NCI-H2081 (cell line): ENCODE results near the gene ITPKB.
A peak's percentile ranks its signal among the peaks of the same experiment; 100 is the strongest.

Experiments
- DNase-seq, 2 experiments: peaks; one replicate each; lab custom pipeline; 2025; lab: John Stamatoyannopoulos, UW

The ITPKB gene

GRCh38 chr1:226685196-226685820, 53.8 kb downstream of the ITPKB start:
- no peak for DNase-seq

GRCh38 chr1:226684026-226684425, 55.1 kb downstream of the ITPKB start:
- DNase-seq: no peak

- no peak for DNase-seq
Measured at GRCh38 chr1:226682871-226683814, 55.9 kb downstream of the ITPKB start.

GRCh38 chr1:226681652-226682493, 57.2 kb downstream of the ITPKB start:
- no peak for DNase-seq

GRCh38 chr1:226680653-226681052, 58.4 kb downstream of the ITPKB start:
- no peak for DNase-seq

GRCh38 chr1:226679853-226680516, 59.1 kb downstream of the ITPKB start:
- no peak for DNase-seq

- no peak for DNase-seq
Measured at GRCh38 chr1:226679262-226679661, 59.8 kb downstream of the ITPKB start.

- no peak for DNase-seq
Measured at GRCh38 chr1:226678701-226679100, 60.4 kb downstream of the ITPKB start.

- DNase-seq: no peak
Measured at GRCh38 chr1:226678251-226678650, 60.8 kb downstream of the ITPKB start.

GRCh38 chr1:226677027-226678020, 61.8 kb downstream of the ITPKB start:
- DNase-seq: peak in 1 of 2 experiments; percentile 46

- no peak for DNase-seq
Measured at GRCh38 chr1:226676381-226676780, 62.7 kb downstream of the ITPKB start.

GRCh38 chr1:226675715-226676357, 63.2 kb downstream of the ITPKB start:
- no peak for DNase-seq

GRCh38 chr1:226674892-226675714, 64.0 kb downstream of the ITPKB start:
- DNase-seq: no peak

GRCh38 chr1:226672339-226672762, 66.7 kb downstream of the ITPKB start:
- DNase-seq: no peak

- DNase-seq: peak; percentile 36 to 88
Measured at GRCh38 chr1:226671277-226671676, 67.8 kb downstream of the ITPKB start.

GRCh38 chr1:226670073-226670472, 69.0 kb downstream of the ITPKB start:
- no peak for DNase-seq

GRCh38 chr1:226668173-226668560, 70.9 kb downstream of the ITPKB start:
- no peak for DNase-seq

GRCh38 chr1:226666692-226667091, 72.4 kb downstream of the ITPKB start:
- no peak for DNase-seq

- DNase-seq: no peak
Measured at GRCh38 chr1:226666164-226666506, 72.9 kb downstream of the ITPKB start.
